H4 (cell line): Measurements from ENCODE around the gene SFI1. TPM values are rescaled to one million over a fixed set of nuclear protein-coding genes. Genes with fewer than 3 reads are reported as not detected.

Experiments
- DNase-seq: peaks from one replicate; pipeline ENCODE4 v3.0.0-alpha.2; 2015; ENCODE audit warnings: low spot score
- total RNA-seq: library from RNA; depleted of rRNA; stranded (reverse); fragments of >200 nt; shearing (Covaris generic); gene quantifications from 2 replicates; pipeline ENCODE4 v1.2.3, GENCODE V29; 2014

Gene SFI1
- total RNA-seq, 1 experiment from 2014 or later: 3.3 TPM

DNA sequence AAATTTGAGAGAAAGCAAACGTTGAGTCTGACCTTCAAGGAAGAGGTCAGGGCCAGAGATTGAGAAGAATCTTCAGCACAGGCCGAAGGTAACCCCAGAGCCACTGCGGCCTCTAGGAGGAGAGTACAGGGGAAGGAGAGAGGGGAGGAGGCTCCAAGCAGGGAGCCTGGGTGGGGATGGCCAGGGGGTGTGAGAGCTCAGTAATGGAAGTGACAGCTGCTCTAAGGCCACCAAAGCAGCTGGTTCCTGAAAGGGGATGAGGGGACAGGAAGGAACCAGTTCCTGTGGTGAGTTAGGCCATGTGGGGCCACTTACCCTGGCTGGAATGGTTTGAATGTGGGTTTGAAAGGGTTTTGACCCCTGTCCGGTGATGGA is 119.6 kb downstream of the SFI1 start:
- no peak for DNase-seq

DNA sequence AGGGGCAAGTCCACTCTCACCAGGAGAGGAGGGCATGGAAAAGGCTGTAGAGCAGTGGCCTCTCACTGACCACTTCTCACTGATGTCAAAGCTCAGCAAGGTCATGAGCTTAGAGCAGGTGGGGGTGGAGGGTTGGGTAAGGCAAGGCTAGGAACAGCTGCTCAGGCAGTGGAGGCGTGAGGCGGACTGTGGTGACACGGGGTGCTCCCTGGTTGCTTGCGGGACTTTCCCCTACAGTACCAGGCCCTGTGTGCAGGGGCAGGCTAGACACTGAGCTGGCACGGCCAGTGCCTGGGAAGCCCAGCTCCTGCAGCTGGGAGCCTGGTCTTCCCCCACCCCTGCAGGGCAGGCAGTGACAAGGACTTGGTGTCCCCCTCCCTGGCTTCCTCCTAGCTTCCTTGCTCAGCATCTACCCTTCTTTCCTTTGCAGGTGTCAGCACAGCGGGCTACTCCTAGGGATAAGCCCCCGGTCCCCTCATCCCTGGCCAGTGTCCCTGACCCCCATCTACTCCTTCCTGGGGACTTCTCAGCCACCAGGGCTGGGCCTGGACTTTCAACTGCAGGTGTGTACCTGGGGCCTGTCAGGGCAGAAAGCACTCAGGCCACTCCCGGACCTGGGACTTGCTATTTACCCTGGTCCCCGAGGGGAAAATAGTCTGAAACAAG is 120.1 kb downstream of the SFI1 start:
- no peak for DNase-seq

DNA sequence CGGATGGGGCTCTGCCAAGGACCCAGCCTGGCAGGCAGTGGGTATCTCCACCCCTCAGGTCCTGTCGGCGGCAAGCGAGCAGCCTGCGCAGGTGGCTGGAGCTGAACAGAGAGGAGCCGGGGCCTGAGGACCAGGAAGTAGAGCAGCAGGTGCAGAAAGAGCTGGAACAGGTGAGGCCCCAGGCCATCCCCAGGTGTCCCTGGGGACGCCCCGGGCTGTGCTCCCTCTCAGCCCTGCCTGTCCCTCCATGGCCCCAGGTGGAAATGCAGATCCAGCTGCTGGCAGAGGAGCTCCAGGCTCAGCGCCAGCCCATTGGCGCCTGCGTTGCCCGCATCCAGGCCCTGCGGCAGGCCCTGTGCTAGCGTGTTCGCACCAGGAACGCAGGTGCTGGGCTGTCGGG is 121.7 kb downstream of the SFI1 start:
- no peak for DNase-seq

DNA sequence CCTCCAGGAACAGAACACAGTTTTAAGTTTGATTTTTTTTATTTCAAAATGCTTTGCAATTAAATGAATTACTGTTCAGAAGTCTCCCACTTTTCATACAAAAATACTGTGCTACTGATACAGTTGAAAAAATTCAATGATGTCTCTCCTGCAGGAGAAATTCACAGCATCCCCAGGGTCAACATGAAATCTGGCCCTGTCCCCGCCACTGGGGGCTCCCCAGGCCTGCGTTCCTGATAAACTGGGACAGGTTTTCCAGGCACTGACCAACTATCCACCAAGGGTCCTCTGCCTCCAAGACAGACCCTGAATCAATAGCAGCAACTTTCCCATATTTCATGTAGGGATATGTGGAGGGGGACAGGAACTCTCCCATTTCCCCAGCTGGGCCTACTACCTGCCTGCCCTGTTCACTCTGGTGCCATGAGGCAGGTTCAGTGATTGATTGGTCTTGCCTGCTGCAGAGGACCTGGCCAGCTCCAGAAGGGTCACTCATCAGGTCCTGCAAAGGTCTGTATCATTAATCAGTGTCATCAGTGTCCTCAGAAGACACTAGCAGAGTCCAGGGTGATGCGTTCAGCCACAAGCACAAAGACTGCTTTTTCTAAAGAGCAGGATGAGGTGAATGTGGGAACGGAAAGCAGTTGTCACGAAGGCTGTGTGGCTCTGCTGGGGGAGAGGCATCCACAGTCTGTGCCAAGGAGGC is 122.3 kb downstream of the SFI1 start:
- no peak for DNase-seq

DNA sequence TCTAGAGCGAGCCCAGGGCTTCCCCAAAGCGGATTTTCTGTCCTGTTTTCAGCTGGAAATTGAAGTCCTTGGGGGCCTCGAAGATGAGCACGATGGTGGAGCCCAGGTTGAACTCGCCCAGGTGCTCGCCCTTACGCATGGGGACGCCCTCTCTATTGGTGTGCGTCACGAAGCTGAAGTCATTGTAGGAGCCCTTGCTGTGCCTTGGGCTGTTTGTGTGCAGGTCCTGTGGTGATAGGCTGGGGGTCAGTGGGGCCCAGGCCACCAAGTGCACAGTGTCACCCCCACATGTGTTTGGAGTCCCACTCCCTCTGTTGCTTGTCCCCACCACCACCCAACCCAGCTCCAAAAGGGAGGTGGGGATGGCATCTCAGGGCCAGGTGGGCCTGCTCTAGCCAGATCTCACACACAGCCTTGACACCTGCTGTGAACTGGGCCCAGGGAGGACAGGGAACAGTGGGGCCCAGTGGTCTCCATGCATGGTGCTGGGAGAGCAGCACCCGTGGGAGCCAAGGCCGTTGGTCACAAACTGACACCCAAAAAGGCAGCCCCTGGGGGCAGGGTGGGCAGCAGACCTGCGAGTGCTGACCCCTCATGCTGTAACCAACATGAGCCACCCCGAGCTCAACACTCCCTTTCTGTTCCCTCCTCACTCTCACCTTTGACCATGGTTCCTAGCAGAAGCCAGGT is 123.4 kb downstream of the SFI1 start:
- DNase-seq: no peak

DNA sequence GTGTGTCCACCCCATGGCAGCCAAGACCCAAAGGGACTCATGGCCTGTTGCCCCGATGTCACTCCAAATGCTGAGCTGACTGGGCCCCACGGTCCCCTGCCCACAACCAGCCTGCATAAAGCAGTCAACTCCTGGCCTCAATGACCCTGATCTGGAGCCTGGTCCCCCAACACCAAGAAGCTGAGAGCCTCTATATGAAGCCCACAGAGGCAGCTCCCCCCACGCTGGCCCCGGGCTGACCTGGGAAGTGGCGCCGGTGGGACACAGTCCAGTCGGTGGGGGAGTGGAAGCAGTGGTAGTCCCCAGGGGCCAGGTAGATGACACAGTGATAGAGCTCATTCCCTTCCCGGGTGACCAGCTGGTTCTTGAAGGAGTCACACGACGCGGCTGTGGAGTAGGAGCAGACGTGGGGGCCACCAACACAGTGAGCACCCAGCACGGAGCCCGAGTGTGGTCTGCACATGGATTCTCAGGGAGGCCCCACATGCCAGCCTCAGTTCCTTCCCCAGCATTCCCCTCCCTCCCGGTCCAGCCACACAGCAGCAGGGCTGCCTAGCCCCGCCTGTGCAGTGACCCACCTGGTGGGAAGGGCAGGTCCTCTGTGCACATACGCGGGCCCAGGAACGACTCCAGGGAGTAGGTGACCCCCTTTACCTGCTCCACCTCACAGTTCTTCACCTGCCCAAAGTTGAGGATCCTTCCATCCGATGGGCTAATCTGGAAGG is 124.6 kb downstream of the SFI1 start:
- no peak for DNase-seq

DNA sequence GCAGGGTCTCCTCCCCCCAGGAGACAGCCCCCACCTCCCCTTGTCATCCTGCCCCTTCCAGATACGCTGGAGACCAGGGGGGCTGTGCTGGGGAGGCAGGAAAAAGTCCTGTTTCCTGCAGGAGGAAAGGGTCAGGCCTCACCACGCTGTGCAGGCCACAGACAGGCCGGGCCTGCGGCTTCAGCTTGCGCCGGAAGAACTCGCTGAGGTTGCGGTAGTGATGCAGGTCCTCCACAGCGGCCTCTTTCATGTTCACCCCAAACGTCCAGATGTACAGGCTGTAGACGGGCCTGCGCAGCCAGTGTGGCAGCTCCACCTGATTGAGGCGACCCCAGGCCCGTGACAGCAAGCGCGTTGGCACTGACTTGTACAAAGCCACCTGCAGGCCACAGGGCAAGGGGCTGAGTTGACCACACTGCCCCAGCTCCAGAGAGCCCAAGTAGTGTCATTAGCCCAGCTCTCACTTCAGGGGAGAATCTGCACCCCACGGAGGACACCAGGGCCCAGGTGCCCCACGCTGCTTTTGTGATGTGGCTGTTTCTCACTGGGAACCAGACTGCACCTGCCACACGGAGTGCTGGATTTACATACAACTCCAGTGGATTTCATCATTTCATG is 125.3 kb downstream of the SFI1 start:
- no peak for DNase-seq

DNA sequence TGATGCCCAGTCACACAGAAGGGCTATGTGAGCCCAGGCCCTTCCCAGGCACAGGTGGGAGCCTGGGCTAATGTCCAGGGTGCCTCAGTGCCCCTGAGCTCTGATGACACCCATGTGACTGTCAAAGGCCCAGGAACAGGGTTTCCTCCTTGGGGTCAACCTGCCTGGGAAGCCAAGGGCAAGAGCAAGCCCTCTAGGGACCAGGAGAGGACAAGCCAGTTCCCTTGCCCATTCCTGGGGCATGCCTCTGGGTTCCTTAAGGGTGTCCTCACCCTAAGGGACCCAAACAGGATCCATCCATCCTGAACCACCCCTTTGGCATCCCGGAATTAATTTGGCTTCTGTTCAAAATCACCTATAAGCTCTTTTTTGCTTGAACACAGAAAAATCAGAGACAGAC is 126.6 kb downstream of the SFI1 start:
- DNase-seq: no peak

DNA sequence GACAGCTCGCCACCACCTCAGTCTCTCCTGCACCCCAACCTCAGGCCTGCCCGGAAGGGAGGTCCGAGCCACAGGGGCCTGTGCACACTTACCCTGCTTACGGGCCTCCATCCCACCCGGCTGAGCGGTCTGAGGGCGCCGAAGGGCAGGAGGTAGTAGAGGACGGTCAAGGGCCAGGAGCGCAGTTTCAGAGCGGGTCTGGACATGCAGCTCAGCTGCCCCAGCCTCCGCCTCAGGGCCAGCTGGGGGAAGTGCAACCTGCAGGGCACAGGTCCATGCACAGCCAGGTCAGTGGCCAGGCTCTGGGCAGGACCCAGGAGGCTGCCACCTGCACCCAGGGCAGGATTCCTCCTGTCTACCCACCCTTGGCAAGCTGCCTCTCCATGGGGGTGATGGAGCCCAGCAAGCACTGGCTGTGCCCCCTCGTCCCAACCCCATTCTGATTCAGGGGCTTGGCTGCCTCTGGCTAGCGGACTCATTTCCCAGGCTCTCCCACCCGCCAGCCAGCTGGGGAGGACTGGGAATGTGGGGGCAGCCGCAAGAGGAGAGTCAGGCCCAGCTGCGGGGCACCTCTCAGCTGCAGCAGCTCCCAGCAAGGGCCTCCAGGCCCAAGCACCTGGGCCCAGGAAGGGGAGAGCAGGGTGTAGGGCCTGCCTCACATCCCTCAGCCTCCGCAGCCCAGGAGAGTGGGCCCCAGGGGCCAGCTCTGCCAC is 127.4 kb downstream of the SFI1 start:
- no peak for DNase-seq

DNA sequence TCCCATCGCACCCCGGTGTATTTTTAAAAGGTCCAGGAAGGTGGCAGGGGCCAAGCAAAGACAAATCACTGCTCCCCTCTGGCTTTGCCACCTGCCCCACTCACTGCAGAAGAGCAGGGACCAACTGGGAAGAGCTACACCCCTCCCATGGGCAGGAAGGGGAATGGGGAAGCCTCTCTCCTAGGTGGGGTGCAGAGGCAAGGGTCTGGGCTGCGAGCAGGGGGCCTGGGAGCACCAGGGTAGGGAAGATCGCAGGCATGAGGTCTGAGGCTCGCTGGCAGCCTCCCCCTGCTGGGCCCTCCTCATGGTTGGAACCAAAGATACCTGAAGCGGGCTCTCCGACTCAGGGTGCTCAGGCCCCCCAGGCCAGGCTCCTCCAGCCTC is 128.9 kb downstream of the SFI1 start:
- no peak for DNase-seq

DNA sequence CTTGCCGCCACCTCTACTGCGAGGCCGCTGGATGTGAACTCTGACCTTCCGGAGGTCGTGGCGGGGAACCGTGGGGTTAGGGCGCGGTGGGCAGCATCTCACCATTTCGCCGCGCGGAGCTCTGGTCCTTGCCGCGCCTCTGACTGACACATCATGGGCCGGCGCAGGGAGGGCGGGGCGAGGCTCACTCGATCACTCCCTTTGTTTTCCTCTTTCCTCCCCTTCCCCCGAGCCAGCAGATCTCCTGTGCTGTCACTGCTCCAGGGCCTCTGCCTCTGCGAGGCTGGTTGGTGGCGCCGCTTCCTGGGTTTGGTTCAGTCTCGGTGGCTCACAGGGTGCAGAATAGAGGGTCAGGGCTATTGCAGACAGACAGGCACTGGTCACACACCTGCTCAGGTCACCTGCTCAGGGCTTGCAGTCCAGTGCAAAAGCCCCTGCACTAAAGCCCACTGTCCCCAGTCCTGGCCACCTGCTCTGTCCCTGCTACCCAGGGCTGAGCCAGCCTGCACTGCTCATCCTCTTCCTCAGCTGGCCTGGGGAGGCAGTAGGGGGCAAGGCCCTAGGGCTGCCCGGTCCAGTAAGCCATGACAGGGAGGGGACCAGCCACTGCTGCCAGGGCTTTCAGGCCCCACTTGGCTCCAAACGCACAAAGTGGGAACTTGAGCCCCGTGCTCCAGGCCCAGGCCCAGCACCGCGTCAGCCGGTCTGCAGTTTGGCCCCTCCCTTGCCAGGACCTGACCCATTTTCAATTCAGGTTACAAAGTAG is 129.5 kb downstream of the SFI1 start:
- no peak for DNase-seq

DNA sequence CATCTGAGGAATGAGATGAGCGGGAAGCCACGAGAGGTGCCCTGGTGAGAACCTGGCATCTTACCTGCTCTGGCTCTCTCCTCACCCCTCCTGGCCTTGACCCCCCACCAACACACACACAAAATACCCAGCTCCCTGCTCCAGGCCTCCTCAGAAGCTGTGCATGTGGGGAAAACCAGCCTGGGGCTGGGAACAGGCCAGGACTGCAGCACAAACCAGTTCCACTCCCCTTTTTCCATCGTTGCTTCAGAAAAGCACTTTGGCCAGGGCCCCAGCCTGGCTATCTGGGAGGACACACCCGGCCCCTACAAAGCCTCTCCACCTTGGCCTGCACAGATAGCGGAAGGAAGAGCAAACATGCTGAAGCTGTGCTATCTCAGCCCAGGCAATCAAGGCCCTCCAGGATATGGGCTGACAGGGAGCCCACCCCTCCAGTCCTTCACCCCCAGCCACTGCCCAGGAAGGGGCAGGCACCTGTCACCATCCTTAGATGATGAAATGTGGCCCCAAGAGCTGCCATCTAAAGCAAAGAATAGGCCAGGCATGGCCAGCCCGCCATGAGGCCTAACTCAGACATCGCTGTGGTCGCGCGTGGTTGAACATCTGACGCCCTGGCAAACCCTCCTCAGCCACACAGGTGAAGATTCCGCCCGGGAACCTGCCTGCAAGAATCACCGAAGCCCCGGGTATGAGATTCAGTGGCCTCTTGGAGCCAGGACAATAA is 130.3 kb downstream of the SFI1 start:
- no peak for DNase-seq

DNA sequence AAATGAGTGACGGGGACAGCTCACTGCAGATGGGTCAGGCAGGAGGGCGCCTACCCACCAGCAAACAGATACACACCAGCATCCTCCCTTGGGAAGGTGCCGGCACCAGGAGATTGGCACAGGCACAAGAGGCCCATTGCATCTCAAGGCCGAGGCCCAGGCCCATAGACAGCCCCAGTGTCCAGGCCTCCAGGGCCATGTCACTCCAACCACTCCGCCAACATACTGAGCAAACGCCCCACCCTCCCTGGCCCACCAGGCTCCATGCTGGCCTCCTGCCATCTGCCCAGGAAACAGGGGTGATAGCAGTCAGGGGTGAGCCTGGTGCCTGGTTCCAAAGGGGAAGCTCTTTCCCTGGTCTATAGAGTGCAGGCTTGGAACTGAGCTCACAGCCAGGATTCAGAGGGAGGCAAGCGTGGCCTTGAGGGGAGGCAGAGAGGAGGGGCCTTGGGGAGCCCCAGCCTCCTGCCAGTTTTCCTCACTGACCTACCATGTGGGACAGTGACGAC is 130.9 kb downstream of the SFI1 start:
- DNase-seq: no peak

DNA sequence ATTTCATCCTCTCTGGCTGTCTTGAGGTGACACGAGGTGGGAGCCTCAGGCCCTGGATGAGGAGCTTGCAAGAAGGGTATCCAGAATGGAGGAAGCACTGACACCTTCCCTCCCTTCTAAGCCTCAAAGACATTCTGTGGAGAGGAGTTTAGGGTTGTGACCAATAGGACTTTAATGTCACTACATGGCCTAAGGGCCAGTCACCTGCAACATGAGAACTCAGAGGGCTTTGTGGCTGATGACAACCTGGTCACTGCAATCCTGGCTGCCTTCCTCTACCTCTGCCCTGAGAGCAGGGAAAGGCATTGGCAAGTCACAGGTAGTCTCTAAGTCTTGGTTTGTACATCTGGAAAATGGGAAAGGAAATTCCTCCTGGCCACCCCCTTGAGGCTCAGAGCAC is 132.0 kb downstream of the SFI1 start:
- DNase-seq: no peak

DNA sequence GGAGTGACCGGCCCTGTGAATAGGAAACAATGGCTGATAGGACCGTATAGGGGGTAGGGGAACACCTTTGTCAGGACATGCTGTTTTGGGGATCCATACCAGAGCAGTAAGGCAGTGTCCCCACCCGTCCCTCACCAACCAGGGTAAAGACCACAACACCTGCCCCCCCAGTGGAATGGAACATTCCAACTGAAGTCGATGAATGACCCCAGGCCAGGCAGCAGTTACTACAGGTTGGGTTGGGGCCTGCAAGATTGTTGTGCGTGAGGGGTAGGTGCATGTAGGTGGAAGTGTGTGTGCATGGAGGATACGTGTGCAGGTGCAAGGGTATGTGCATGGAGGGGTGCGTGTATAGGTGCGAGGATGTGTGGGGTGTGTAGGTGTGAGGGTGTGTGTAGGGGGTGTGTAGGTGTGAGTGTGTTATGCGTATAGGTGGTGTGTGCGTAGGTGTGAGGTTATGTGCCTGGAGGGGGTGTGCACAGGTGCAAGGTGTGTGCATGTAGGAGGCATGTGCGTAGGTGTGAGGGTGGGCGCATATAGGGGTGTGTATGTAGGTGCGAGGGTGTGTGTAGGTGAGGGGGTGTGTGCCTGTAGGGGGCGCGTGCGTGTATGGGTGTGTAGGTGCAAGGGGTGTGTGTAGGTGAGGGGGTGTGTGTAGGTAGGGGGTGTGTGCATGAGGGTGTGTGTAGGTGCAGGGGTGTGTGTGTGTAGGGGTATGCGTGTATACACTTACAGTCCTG is 132.8 kb downstream of the SFI1 start:
- DNase-seq: no peak

DNA sequence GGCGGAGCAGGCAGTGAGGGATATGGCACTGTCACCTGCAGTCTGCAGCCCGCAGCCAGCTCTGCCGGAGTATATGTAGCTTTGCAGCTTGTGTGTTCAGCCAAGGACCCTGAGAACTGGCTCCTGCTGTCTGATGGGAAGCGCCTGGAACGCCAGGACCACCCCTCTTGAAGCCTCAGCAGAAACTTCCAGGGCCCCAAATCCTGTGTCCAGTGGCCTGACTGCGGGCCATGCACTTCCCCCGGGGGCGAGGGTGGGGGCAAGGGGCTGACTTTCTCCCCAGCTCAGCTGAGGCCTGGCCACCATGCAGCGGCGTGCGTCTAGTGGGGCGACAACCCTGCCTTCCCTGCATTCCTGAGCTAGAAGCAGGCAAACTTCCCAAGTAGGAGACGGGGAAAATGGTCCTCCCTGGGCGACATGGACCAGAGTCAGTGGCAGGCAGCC is 133.4 kb downstream of the SFI1 start:
- no peak for DNase-seq

DNA sequence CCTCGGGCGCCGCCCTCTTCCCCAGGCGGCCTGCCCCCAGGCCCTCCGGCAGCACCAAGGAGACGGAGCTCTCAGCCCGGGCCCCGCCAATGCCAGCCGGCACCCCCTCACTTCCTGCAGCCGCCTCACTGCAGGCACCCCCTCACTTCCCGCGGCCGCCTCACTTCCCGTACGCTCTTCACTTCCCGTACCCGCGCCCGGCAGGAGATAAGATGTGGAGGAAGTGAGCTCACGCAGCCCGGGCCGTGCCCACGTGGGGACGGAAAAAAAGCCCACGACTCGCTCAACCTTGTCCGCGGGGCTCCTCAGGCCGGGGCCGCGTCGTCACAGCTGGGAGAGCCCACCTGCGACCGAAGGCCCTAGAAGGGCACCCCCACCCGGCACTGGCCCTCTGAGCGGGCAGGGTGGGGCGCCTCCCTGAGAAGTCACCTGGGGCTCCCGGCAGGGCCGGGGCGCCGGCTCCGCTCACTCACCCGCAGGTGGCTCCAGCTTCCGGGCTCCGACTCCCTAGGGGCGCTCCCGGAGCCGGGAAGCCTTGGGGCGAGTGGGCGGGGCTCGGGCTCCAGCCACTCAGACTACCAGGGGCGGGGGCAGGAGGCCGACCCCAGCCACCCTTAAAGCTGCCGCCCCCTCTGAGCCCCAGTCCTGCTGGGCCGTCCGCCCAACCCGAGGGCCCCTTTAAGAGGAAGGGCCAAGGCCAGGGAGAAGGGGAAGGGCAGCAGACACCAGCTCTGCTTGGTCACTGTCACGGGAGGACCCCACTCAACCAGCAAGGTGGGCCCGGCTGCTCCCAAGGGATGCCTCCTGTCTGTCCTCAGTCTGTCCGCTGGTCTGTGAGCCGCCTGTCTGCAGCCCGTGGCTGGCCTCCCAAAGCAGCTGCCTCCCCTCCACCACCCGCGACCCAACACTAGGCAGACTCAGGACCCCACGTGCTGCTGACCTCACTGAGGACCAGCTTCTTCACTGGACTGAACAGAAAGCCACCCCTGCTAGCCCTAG is 134.3 kb downstream of the SFI1 start:
- peak; percentile 53 for DNase-seq

DNA sequence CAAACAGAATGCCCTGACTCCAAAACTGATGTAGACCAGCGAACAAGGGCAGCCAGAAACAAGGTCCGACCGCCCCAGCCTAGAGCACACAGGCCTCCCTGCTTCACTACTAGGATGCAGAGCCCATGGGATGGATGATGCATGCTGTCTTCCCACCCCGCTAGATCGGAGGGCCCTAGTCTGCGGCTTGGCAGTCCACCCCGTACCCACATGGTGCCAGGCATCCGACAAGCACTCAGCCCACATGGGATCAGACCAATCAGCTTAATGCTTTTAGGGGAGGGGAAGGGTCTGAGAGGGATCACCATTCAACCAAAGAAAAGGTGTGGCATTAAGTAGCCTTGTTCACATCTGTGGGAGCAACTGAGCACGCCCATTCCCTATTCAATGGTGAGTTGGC is 135.1 kb downstream of the SFI1 start:
- DNase-seq: no peak
